Choroid plexus epithelial cell (primary cell): Measurements from ENCODE around the gene COIL.
"Not testable (repeated sequence)": the region's sequence is repeated elsewhere in the genome, so short reads cannot be mapped to it uniquely, and the experiment has no call there.

Experiments
- DNase-seq: peaks from one replicate; pipeline ENCODE4 v3.0.0-alpha.2; 2010; ENCODE audit warnings: low read depth
- H3K4me3 ChIP-seq: 2 replicates; pipeline ENCODE4 v1.5.1; 2011; ENCODE audit warnings: low read depth, mild to moderate bottlenecking, control low read depth, low read length, moderate library complexity
- CTCF ChIP-seq: conservative IDR thresholded peaks from 2 replicates; pipeline ENCODE4 v1.5.1; 2011; ENCODE audit warnings: low read depth, mild to moderate bottlenecking, control low read depth, inconsistent platforms, low read length, moderate library complexity

Gene COIL

GRCh38 chr17:56947741-56948140 is 13.1 kb downstream of the COIL start:
- no peak for TF ChIP-seq CTCF
- DNase-seq: no peak
- no peak overlapping the region for H3K4me3 ChIP-seq

GRCh38 chr17:56945938-56946505 is 14.8 kb downstream of the COIL start:
- no peak for TF ChIP-seq CTCF
- no peak overlapping the region for H3K4me3 ChIP-seq
- DNase-seq: no peak

GRCh38 chr17:56943505-56944125 is 17.2 kb downstream of the COIL start:
- TF ChIP-seq CTCF: no peak
- no peak overlapping the region for H3K4me3 ChIP-seq
- DNase-seq: no peak

GRCh38 chr17:56939869-56940484 is 20.9 kb downstream of the COIL start:
- TF ChIP-seq CTCF: peak; percentile 67
- H3K4me3 ChIP-seq: no peak overlapping the region
- peak; percentile 72 for DNase-seq

- peak; percentile 17 for DNase-seq
- H3K4me3 ChIP-seq: not testable (repeated sequence)
Observed at GRCh38 chr17:56938206-56938605, 22.6 kb downstream of the COIL start.

GRCh38 chr17:56937687-56938086 is 23.2 kb downstream of the COIL start:
- TF ChIP-seq CTCF: no peak
- no peak for DNase-seq
- no peak overlapping the region for H3K4me3 ChIP-seq

- H3K4me3 ChIP-seq: no peak overlapping the region
- no peak for DNase-seq
- TF ChIP-seq CTCF: no peak
Observed at GRCh38 chr17:56936697-56937322, 24.0 kb downstream of the COIL start.
